HG03025 (cell line): ENCODE data around the gene EXOG.
"Not testable (repeated sequence)": the region's sequence is repeated elsewhere in the genome, so short reads cannot be mapped to it uniquely, and the experiment has no call there.

Experiments used
- ATAC-seq: cut with Tn5 transposase; IDR thresholded peaks from one replicate; pipeline ENCODE4 v1.9.1; 2021; ENCODE audit warnings: mild to moderate bottlenecking, moderate library complexity; ENCODE audit not compliant: unreplicated experiment, low FRiP score

EXOG gene

GRCh38 chr3:38561746-38562466, 65.8 kb downstream of the EXOG start:
- ATAC-seq, result no peak

- ATAC-seq, result no peak
These were observed 66.4 kb downstream of the EXOG start for GRCh38 chr3:38562467-38562925.

GRCh38 chr3:38563070-38563885, 67.1 kb downstream of the EXOG start:
- no peak for ATAC-seq

- ATAC-seq, result no peak
These were observed 67.7 kb downstream of the EXOG start for GRCh38 chr3:38563886-38564270.

GRCh38 chr3:38564631-38565338, 68.6 kb downstream of the EXOG start:
- no peak for ATAC-seq

GRCh38 chr3:38565339-38566214, 69.4 kb downstream of the EXOG start:
- ATAC-seq, result no peak

- no peak for ATAC-seq
These were observed 70.0 kb downstream of the EXOG start for GRCh38 chr3:38566215-38566528.

- ATAC-seq, result not testable (repeated sequence)
These were observed 70.7 kb downstream of the EXOG start for GRCh38 chr3:38566794-38567193.

- no peak for ATAC-seq
These were observed 71.4 kb downstream of the EXOG start for GRCh38 chr3:38567498-38567897.

- ATAC-seq, result no peak
These were observed 77.0 kb downstream of the EXOG start for GRCh38 chr3:38573111-38573510.

GRCh38 chr3:38573556-38573955, 77.4 kb downstream of the EXOG start:
- ATAC-seq, result no peak

- no peak for ATAC-seq
These were observed 78.5 kb downstream of the EXOG start for GRCh38 chr3:38574411-38575278.

GRCh38 chr3:38575279-38575843, 79.2 kb downstream of the EXOG start:
- ATAC-seq, result no peak
